ENCODE results near the gene DDX1. TPM values are rescaled to one million over a fixed set of nuclear protein-coding genes. Genes with fewer than 3 reads are reported as not detected.

The DDX1 gene
- total RNA-seq, 1 experiment from 2014 or later, result 62.6 TPM

GRCh38 chr2:15624903-15625302 lies 33.2 kb downstream of the DDX1 start:
- H3K9me2 ChIP-seq (replicated peaks; ENCODE audit: low read length), result no peaks in the 10 kb centered on the region
- intact Hi-C loops (cut with micrococcal nuclease), result no loop called here
- no peak overlapping the region for H3K4me2 ChIP-seq (ENCODE audit: low read length)
- H2AFZ ChIP-seq (ENCODE audit: low read length), result no peak overlapping the region
- no peak overlapping the region for H3K9ac ChIP-seq (ENCODE audit: low read length)
- no peaks in the 10 kb centered on the region for H4K20me1 ChIP-seq (ENCODE audit: low read length)
- no peaks in the 10 kb centered on the region for H3K27me3 ChIP-seq (ENCODE audit: low read length)
- ChIA-PET POLR2A (ENCODE audit: unreplicated experiment) (no interaction called here), CTCF (no interaction called here)
- no peak overlapping the region for H3K4me3 ChIP-seq (ENCODE audit: low read length)
- DNase-seq, result no peak
- ATAC-seq, result no peak
- TF ChIP-seq EZH2 (IDR thresholded peaks at IDR 0.05; ENCODE audit: low read length, unreplicated experiment) (no peak), CTCF (conservative IDR thresholded peaks at IDR 0.05; ENCODE audit: low read depth, low read length) (no peak), EZH2phosphoT487 (IDR thresholded peaks at IDR 0.05; ENCODE audit: borderline replicate concordance, low read length) (no peak)
- no peaks in the 10 kb centered on the region for H3K9me3 ChIP-seq (ENCODE audit: low read length)
- BruUV-seq (replicated peaks), result no TSS peak
- no peaks in the 10 kb centered on the region for H3K79me2 ChIP-seq (ENCODE audit: low read length)
- H3K36me3 ChIP-seq (ENCODE audit: low read depth, low read length), result peaks cover 73% of the 10 kb centered on the region
- H3F3A ChIP-seq (ENCODE audit: low read length, unreplicated experiment), result no peaks in the 10 kb centered on the region
- H3K4me1 ChIP-seq (ENCODE audit: insufficient read depth, low read length), result no peaks in the 10 kb centered on the region
- H3K27ac ChIP-seq (ENCODE audit: low read length), result no peak overlapping the region

DNA sequence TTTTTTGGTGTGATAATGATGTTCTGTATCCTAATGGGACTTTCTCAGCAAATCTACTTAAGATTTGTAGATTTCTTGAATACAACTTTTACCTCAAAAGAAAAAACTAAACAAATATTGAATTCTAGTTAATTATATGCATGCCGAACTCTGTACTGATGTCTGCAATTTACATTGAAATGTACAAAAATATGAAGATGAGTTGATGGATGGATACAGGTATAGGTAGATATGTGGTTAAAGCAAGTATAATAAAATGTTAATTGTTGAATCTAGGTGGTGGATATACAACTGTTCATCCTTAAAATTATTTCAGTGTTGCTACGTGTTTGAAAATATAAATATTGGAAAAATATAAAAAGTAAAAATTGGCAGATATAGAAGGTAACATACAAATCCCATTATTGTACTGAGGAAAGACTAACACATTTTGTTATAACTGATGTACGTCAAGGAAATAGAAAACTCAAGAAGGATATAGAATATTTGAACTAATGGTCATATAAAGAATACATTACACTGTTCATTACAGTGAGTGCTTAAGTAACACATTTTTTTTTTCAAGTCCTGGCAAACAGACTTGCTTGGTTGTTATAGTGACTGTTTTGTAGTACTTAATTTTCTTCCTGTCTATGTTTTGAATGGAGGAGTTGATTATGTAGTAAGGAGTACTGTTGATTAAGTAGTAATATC lies 33.8 kb downstream of the DDX1 start:
- Histone ChIP-seq H3K9me3 (ENCODE audit: low read length) (no peaks in the 10 kb centered on the region), H3K4me2 (ENCODE audit: low read length) (no peak overlapping the region), H3K27ac (ENCODE audit: low read length) (no peak overlapping the region), H3K36me3 (ENCODE audit: low read depth, low read length) (peaks cover 69% of the 10 kb centered on the region), H3K4me1 (ENCODE audit: insufficient read depth, low read length) (no peaks in the 10 kb centered on the region), H3K9ac (ENCODE audit: low read length) (no peak overlapping the region), H3K4me3 (ENCODE audit: low read length) (no peak overlapping the region), H3F3A (ENCODE audit: low read length, unreplicated experiment) (no peaks in the 10 kb centered on the region), H2AFZ (ENCODE audit: low read length) (no peak overlapping the region), H3K27me3 (ENCODE audit: low read length) (no peaks in the 10 kb centered on the region), H3K9me2 (replicated peaks; ENCODE audit: low read length) (no peaks in the 10 kb centered on the region), H4K20me1 (ENCODE audit: low read length) (no peaks in the 10 kb centered on the region), H3K79me2 (ENCODE audit: low read length) (no peaks in the 10 kb centered on the region)
- intact Hi-C loops (cut with micrococcal nuclease), result no loop called here
- POLR2A ChIA-PET (ENCODE audit: unreplicated experiment), result no interaction called here
- DNase-seq (no peak), ATAC-seq (no peak)
- TF ChIP-seq CTCF (conservative IDR thresholded peaks at IDR 0.05; ENCODE audit: low read depth, low read length) (no peak), EZH2phosphoT487 (IDR thresholded peaks at IDR 0.05; ENCODE audit: borderline replicate concordance, low read length) (no peak)
- BruUV-seq (replicated peaks), result no TSS peak
- CTCF ChIA-PET, result no interaction called here

DNA sequence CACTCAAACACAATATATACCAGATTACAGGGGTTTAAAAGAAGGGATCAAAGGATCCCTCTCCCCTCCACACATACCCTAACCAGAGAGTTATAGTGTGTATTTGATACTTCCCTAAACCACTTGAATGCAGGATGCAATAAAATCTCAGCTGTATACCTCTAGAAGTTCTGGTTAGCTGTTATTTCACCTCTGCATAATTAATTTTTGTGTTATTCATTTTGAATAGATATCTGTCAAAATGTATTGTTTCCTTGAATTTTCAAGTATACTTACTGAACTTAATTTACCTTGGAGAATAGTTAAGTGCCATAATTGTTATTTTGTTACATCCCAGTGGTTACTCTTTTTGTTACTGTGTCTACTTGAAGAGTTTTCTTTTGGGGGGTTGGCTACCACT lies 34.5 kb downstream of the DDX1 start:
- intact Hi-C loops (cut with micrococcal nuclease), result no loop called here
- no peak overlapping the region for H3K27ac ChIP-seq (ENCODE audit: low read length)
- no peaks in the 10 kb centered on the region for H3F3A ChIP-seq (ENCODE audit: low read length, unreplicated experiment)
- H4K20me1 ChIP-seq (ENCODE audit: low read length), result no peaks in the 10 kb centered on the region
- no peak overlapping the region for H3K4me2 ChIP-seq (ENCODE audit: low read length)
- H3K4me1 ChIP-seq (ENCODE audit: insufficient read depth, low read length), result no peaks in the 10 kb centered on the region
- H3K4me3 ChIP-seq (ENCODE audit: low read length), result no peak overlapping the region
- ATAC-seq (no peak), DNase-seq (no peak)
- H2AFZ ChIP-seq (ENCODE audit: low read length), result no peak overlapping the region
- H3K9ac ChIP-seq (ENCODE audit: low read length), result no peak overlapping the region
- ChIA-PET CTCF (no interaction called here), POLR2A (ENCODE audit: unreplicated experiment) (no interaction called here)
- no peaks in the 10 kb centered on the region for H3K79me2 ChIP-seq (ENCODE audit: low read length)
- H3K9me2 ChIP-seq (replicated peaks; ENCODE audit: low read length), result no peaks in the 10 kb centered on the region
- no peaks in the 10 kb centered on the region for H3K27me3 ChIP-seq (ENCODE audit: low read length)
- no peak for TF ChIP-seq CTCF (conservative IDR thresholded peaks at IDR 0.05; ENCODE audit: low read depth, low read length)
- no peak for TF ChIP-seq EZH2phosphoT487 (IDR thresholded peaks at IDR 0.05; ENCODE audit: borderline replicate concordance, low read length)
- TF ChIP-seq EZH2 (IDR thresholded peaks at IDR 0.05; ENCODE audit: low read length, unreplicated experiment), result no peak
- H3K9me3 ChIP-seq (ENCODE audit: low read length), result no peaks in the 10 kb centered on the region
- no TSS peak for BruUV-seq (replicated peaks)
- peaks cover 70% of the 10 kb centered on the region for H3K36me3 ChIP-seq (ENCODE audit: low read depth, low read length)
